HEK293 (cell line): ENCODE data around the gene CRYGN.

Experiments
- REST ChIP-seq: fragments of 450-650 bp; formaldehyde crosslinking; IDR thresholded peaks from 2 replicates; pipeline ENCODE4 v1.5.1; 2016; ENCODE audit warnings: missing biosample characterization, missing genetic modification characterization
- ZBTB20 ChIP-seq: fragments of 450-650 bp; formaldehyde crosslinking; IDR thresholded peaks from 2 replicates; pipeline ENCODE4 v1.5.1; 2016; ENCODE audit warnings: missing biosample characterization, missing genetic modification characterization
- ZNF157 ChIP-seq: fragments of 450-650 bp; formaldehyde crosslinking; IDR thresholded peaks from 2 replicates; pipeline ENCODE4 v1.5.1; 2016; ENCODE audit warnings: missing biosample characterization, missing genetic modification characterization
- ZNF274 ChIP-seq, 2 experiments: fragments of 200-500 bp in 1 of 2; fragments of 450-650 bp in 1 of 2; sonication (Bioruptor generic) in 1 of 2; formaldehyde crosslinking in 1 of 2; IDR thresholded peaks; 2 replicates each; pipeline versions ENCODE4 v1.5.1 to v1.6.1; 2014 to 2016; ENCODE audit warnings: borderline replicate concordance in 1 of 2, inconsistent platforms in 1 of 2, low read length in 1 of 2, missing biosample characterization in 1 of 2, missing genetic modification characterization in 1 of 2
- ZNF341 ChIP-seq: fragments of 450-650 bp; formaldehyde crosslinking; IDR thresholded peaks from 2 replicates; pipeline ENCODE4; 2016; ENCODE audit warnings: low read depth, missing biosample characterization, missing genetic modification characterization
- ZNF37A ChIP-seq: fragments of 450-650 bp; IDR thresholded peaks from 2 replicates; pipeline ENCODE4 v1.5.1; 2018; ENCODE audit warnings: missing biosample characterization, missing genetic modification characterization
- ZNF623 ChIP-seq: fragments of 450-650 bp; formaldehyde crosslinking; IDR thresholded peaks from 2 replicates; pipeline ENCODE4 v1.5.1; 2016; ENCODE audit warnings: missing biosample characterization, missing genetic modification characterization
- ZNF629 ChIP-seq: fragments of 450-650 bp; formaldehyde crosslinking; IDR thresholded peaks from 2 replicates; pipeline ENCODE4 v1.5.1; 2017; ENCODE audit warnings: missing biosample characterization, missing genetic modification characterization
- ZNF768 ChIP-seq: fragments of 450-650 bp; formaldehyde crosslinking; IDR thresholded peaks from 2 replicates; pipeline ENCODE4 v1.5.1; 2018; ENCODE audit warnings: missing biosample characterization, mild to moderate bottlenecking, missing genetic modification characterization
- TF ChIP-seq, protein P1 (sequence below): fragments of 450-650 bp; formaldehyde crosslinking; IDR thresholded peaks from 2 replicates; pipeline ENCODE4 v1.5.1; 2016; ENCODE audit warnings: missing biosample characterization, missing genetic modification characterization
- TF ChIP-seq, protein P2 (sequence below): fragments of 450-650 bp; formaldehyde crosslinking; IDR thresholded peaks from 2 replicates; pipeline ENCODE4 v1.5.1; 2016; ENCODE audit warnings: missing biosample characterization, missing genetic modification characterization
- TF ChIP-seq, protein P3 (sequence below): IDR thresholded peaks from 2 replicates; pipeline ENCODE4 v1.6.1; 2011; ENCODE audit warnings: mild to moderate bottlenecking, low read depth, low read length, borderline replicate concordance

GRCh38 chr7:151382079-151382885, 57.7 kb downstream of the CRYGN start:
- no peak for TF ChIP-seq ZNF341
- TF ChIP-seq, protein P1, sequence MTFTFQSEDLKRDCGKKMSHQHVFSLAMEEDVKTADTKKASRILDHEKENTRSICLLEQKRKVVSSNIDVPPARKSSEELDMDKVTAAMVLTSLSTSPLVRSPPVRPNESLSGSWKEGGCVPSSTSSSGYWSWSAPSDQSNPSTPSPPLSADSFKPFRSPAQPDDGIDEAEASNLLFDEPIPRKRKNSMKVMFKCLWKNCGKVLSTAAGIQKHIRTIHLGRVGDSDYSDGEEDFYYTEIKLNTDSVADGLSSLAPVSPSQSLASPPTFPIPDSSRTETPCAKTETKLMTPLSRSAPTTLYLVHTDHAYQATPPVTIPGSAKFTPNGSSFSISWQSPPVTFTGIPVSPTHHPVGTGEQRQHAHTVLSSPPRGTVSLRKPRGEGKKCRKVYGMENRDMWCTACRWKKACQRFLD (tag by site-specific recombination): no peak
- TF ChIP-seq ZNF629: no peak
- TF ChIP-seq, protein P2, sequence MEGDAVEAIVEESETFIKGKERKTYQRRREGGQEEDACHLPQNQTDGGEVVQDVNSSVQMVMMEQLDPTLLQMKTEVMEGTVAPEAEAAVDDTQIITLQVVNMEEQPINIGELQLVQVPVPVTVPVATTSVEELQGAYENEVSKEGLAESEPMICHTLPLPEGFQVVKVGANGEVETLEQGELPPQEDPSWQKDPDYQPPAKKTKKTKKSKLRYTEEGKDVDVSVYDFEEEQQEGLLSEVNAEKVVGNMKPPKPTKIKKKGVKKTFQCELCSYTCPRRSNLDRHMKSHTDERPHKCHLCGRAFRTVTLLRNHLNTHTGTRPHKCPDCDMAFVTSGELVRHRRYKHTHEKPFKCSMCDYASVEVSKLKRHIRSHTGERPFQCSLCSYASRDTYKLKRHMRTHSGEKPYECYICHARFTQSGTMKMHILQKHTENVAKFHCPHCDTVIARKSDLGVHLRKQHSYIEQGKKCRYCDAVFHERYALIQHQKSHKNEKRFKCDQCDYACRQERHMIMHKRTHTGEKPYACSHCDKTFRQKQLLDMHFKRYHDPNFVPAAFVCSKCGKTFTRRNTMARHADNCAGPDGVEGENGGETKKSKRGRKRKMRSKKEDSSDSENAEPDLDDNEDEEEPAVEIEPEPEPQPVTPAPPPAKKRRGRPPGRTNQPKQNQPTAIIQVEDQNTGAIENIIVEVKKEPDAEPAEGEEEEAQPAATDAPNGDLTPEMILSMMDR (tag by site-specific recombination): no peak
- no peak for TF ChIP-seq ZNF768 (tag by site-specific recombination)
- TF ChIP-seq REST (tag by site-specific recombination): no peak
- TF ChIP-seq ZBTB20: no peak
- TF ChIP-seq, protein P3, sequence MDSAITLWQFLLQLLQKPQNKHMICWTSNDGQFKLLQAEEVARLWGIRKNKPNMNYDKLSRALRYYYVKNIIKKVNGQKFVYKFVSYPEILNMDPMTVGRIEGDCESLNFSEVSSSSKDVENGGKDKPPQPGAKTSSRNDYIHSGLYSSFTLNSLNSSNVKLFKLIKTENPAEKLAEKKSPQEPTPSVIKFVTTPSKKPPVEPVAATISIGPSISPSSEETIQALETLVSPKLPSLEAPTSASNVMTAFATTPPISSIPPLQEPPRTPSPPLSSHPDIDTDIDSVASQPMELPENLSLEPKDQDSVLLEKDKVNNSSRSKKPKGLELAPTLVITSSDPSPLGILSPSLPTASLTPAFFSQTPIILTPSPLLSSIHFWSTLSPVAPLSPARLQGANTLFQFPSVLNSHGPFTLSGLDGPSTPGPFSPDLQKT: no peak
- no peak for TF ChIP-seq ZNF274 (IDR thresholded peaks at IDR 0.05; ENCODE audit: low read length)
- TF ChIP-seq ZNF274 (tag by site-specific recombination; IDR thresholded peaks at IDR 0.05; ENCODE audit: borderline replicate concordance): no peak
- TF ChIP-seq ZNF623: no peak
- TF ChIP-seq ZNF37A (tag by site-specific recombination): no peak
- TF ChIP-seq ZNF157 (tag by site-specific recombination): no peak
